ENCODE data around the gene FAM222B. TPM values are rescaled to one million over a fixed set of nuclear protein-coding genes. Genes with fewer than 3 reads are reported as not detected.
"Not testable (repeated sequence)": the region's sequence is repeated elsewhere in the genome, so short reads cannot be mapped to it uniquely, and the experiment has no call there.

FAM222B gene
- total and polyA plus RNA-seq, 9 of the 15 experiments (the other 6 are each of a cell fraction or from before 2014, with no cell fraction given) = 4.0 to 34.6 (median 7.5) TPM

DNA sequence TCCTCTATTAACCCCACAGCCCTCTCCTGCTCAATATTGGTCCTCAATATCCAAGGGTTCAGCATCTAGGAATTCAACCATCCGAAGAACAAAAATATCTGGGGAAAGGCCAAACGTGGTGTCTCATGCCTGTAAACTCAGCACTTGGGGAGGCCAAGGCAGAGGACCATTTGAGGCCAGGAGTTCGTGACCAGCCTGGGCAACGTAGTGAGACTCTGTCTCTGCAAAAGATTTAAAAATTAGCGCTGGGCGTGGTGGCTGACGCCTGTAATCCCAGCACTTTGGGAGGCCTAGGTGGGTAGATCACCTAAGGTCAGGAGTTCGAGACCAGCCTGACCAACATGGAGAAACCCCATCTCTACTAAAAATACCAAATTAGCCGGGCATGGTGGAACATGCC is 4.1 kb upstream of the FAM222B start:
- in situ Hi-C loops (cut with MboI); BruUV-seq (replicated peaks); H4K20me1 ChIP-seq (replicated peaks; ENCODE audit: control insufficient read depth, insufficient read depth, low read length); H3K9ac ChIP-seq (ENCODE audit: insufficient read depth in 1 of 2, low read depth in 2 of 2, low read length in 2 of 2); H3K9me3 ChIP-seq (replicated peaks; ENCODE audit: control insufficient read depth, insufficient read depth, low read depth, low read length); H2AFZ ChIP-seq (ENCODE audit: low read depth, low read length); H3K4me2 ChIP-seq (ENCODE audit: insufficient read depth, low read length); H3K9me1 ChIP-seq (ENCODE audit: control insufficient read depth, insufficient read depth, low read length); DNase-seq (ENCODE audit: extremely low read depth in 1 of 4, low spot score in 3 of 4); H3K27me3 ChIP-seq (ENCODE audit: control insufficient read depth in 2 of 2, insufficient read depth in 2 of 2, low read length in 2 of 2); H3K27ac ChIP-seq (ENCODE audit: extremely low read depth, low read depth, low read length); CTCF ChIA-PET (ENCODE audit: low intra/inter-chr PET ratio); FAIRE-seq; ATAC-seq; H3K36me3 ChIP-seq (ENCODE audit: control insufficient read depth, insufficient read depth, low read length); H3K4me3 ChIP-seq: not testable (repeated sequence)
- H3K79me2 ChIP-seq (ENCODE audit: control insufficient read depth, insufficient read depth, low read length) = peaks cover 13% of the 10 kb centered on the region
- intact Hi-C loops (cut with micrococcal nuclease) = loop anchor here (5.0 to 10.0 kb wide), 2 partner anchors 106 to 202 kb away; partner anchors contain the start of genes BLTP2 and PHF12
- 82% methylated on average over 8 of the region's 9 CpGs for WGBS (ENCODE audit: insufficient coverage, low coverage, missing lambda C conversion rate)
- H3K4me1 ChIP-seq (replicated peaks in 1 of 2; ENCODE audit: control insufficient read depth in 2 of 2, insufficient read depth in 2 of 2, low read length in 2 of 2) = peaks cover 3 to 24% of the 10 kb centered on the region in 2 experiments; a peak in 4 of 5 replicates
- POLR2A ChIA-PET = interaction anchor here (1.2 to 3.5 kb wide), 2 partner anchors 12 to 37 kb away, joined by 3 to 10 read pairs; no protein-coding TSS in a partner anchor

GRCh38 chr17:28846231-28846630 is 3.6 kb upstream of the FAM222B start:
- 82% methylated on average over 10 of the region's 10 CpGs for WGBS (ENCODE audit: insufficient coverage, low coverage, missing lambda C conversion rate)
- Histone ChIP-seq H3K4me3 (no peak overlapping the region), H3K27ac (ENCODE audit: extremely low read depth, low read depth, low read length) (no peak overlapping the region), H3K36me3 (ENCODE audit: control insufficient read depth, insufficient read depth, low read length) (no peaks in the 10 kb centered on the region), H3K4me1 (replicated peaks in 1 of 2; ENCODE audit: control insufficient read depth in 2 of 2, insufficient read depth in 2 of 2, low read length in 2 of 2) (peaks cover 3 to 24% of the 10 kb centered on the region in 2 experiments; a peak in 4 of 5 replicates), H4K20me1 (replicated peaks; ENCODE audit: control insufficient read depth, insufficient read depth, low read length) (no peaks in the 10 kb centered on the region), H3K4me2 (ENCODE audit: insufficient read depth, low read length) (no peak overlapping the region), H3K79me2 (ENCODE audit: control insufficient read depth, insufficient read depth, low read length) (peaks cover 18% of the 10 kb centered on the region), H3K27me3 (ENCODE audit: control insufficient read depth in 2 of 2, insufficient read depth in 2 of 2, low read length in 2 of 2) (no peaks in the 10 kb centered on the region), H3K9me3 (replicated peaks; ENCODE audit: control insufficient read depth, insufficient read depth, low read depth, low read length) (0 out of 2 replicates have a peak, but pooled peaks cover 2% of the 10 kb centered on the region), H3K9ac (ENCODE audit: insufficient read depth in 1 of 2, low read depth in 2 of 2, low read length in 2 of 2) (no peak overlapping the region), H2AFZ (ENCODE audit: low read depth, low read length) (no peak overlapping the region), H3K9me1 (ENCODE audit: control insufficient read depth, insufficient read depth, low read length) (no peaks in the 10 kb centered on the region)
- in situ Hi-C loops (cut with MboI) (no loop called here), intact Hi-C loops (cut with micrococcal nuclease) (loop anchor here (5.0 to 10.0 kb wide), 2 partner anchors 106 to 201 kb away; partner anchors contain the start of genes BLTP2 and PHF12)
- CTCF ChIA-PET (ENCODE audit: low intra/inter-chr PET ratio) = no interaction called here
- no TSS peak for BruUV-seq (replicated peaks)
- POLR2A ChIA-PET = interaction anchor here (1.2 to 3.5 kb wide), 2 partner anchors 13 to 36 kb away, joined by 3 to 10 read pairs; no protein-coding TSS in a partner anchor
- ATAC-seq (no peak), FAIRE-seq (no peak), DNase-seq (ENCODE audit: extremely low read depth in 1 of 4, low spot score in 3 of 4) (no peak)
- no peak for TF ChIP-seq MIER1 (IDR thresholded peaks at IDR 0.05; ENCODE audit: low read depth)
- no peak for TF ChIP-seq NR1H2 (CRISPR knock-in tag; IDR thresholded peaks at IDR 0.05)
- TF ChIP-seq ZNF707 (CRISPR knock-in tag; conservative IDR thresholded peaks at IDR 0.05) = no peak
- TF ChIP-seq TEAD1 (CRISPR knock-in tag; IDR thresholded peaks at IDR 0.05) = no peak
- TF ChIP-seq RFX7 (CRISPR knock-in tag; IDR thresholded peaks at IDR 0.05) = no peak
- TF ChIP-seq, protein P1, sequence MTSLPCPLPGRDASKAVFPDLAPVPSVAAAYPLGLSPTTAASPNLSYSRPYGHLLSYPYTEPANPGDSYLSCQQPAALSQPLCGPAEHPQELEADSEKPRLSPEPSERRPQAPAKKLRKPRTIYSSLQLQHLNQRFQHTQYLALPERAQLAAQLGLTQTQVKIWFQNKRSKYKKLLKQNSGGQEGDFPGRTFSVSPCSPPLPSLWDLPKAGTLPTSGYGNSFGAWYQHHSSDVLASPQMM (CRISPR knock-in tag; IDR thresholded peaks at IDR 0.05) = no peak
- TF ChIP-seq MYC (IDR thresholded peaks at IDR 0.05; ENCODE audit: low read depth, low read length) = no peak
- TF ChIP-seq MYC (CRISPR knock-in tag; IDR thresholded peaks at IDR 0.05; ENCODE audit: borderline replicate concordance, low read depth) = no peak
- no peak for TF ChIP-seq ETS1 (conservative IDR thresholded peaks at IDR 0.05; ENCODE audit: control insufficient read depth, low read depth, low read length)
- no peak for TF ChIP-seq SUPT5H (IDR thresholded peaks at IDR 0.05)
- TF ChIP-seq, protein P2, sequence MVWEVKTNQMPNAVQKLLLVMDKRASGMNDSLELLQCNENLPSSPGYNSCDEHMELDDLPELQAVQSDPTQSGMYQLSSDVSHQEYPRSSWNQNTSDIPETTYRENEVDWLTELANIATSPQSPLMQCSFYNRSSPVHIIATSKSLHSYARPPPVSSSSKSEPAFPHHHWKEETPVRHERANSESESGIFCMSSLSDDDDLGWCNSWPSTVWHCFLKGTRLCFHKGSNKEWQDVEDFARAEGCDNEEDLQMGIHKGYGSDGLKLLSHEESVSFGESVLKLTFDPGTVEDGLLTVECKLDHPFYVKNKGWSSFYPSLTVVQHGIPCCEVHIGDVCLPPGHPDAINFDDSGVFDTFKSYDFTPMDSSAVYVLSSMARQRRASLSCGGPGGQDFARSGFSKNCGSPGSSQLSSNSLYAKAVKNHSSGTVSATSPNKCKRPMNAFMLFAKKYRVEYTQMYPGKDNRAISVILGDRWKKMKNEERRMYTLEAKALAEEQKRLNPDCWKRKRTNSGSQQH (CRISPR knock-in tag; IDR thresholded peaks at IDR 0.05) = no peak
- TF ChIP-seq KLF16 (IDR thresholded peaks at IDR 0.05) = no peak
- no peak for TF ChIP-seq NCOA6 (IDR thresholded peaks at IDR 0.05)

Measured in K562 (cell line).